Measurements from ENCODE around the gene THRB. TPM values are rescaled to one million over a fixed set of nuclear protein-coding genes. Genes with fewer than 3 reads are reported as not detected.

The THRB gene
- polyA plus RNA-seq, 2 of the 4 experiments (the other 2 are of a cell fraction), result 2.0 to 2.3 TPM

DNA sequence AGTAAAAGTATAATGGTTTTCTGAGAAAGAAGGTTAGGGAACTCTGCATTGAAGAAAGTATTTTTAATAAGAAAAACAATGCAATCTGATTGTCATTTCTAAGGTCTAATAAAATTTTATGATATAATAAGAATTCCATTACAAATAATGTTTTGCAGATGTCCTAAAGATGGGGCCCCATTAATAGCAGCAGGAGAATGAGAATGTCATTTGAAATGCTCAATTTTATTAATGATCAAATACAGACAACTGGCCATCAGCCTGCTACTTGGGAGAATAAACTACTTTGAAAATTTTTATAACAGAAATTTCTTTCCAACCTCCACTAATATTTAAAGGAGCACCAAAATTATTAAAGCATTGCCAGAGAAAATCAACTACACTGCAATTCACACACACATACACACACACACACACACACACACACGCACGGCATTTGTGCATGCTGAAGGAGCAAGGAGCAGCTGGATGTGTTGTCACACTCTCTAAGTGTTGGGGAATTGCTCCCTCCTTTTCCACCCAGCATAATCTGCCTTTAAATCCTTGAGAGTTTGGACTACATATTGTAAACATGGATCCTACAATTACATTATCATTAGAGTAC, 109.5 kb downstream of the THRB start:
- ATAC-seq (no peak), DNase-seq (ENCODE audit: low read depth in 1 of 2, low spot score in 1 of 2) (no peak), FAIRE-seq (no peak)
- H3K9me3 ChIP-seq, result no peaks in the 10 kb centered on the region
- 84% methylated on average over 2 of the region's 2 CpGs for WGBS (ENCODE audit: missing lambda C conversion rate)
- ChIA-PET CTCF (no interaction called here), POLR2A (no interaction called here)
- no peak overlapping the region for H3K27ac ChIP-seq
- TF ChIP-seq KDM5A (IDR thresholded peaks at IDR 0.05), result no peak
- no peak for TF ChIP-seq MAZ (IDR thresholded peaks at IDR 0.05; ENCODE audit: borderline replicate concordance, low read depth, low read length)
- no peak for TF ChIP-seq HMGXB4 (CRISPR knock-in tag; IDR thresholded peaks at IDR 0.05; ENCODE audit: borderline replicate concordance)
- TF ChIP-seq, protein P1, sequence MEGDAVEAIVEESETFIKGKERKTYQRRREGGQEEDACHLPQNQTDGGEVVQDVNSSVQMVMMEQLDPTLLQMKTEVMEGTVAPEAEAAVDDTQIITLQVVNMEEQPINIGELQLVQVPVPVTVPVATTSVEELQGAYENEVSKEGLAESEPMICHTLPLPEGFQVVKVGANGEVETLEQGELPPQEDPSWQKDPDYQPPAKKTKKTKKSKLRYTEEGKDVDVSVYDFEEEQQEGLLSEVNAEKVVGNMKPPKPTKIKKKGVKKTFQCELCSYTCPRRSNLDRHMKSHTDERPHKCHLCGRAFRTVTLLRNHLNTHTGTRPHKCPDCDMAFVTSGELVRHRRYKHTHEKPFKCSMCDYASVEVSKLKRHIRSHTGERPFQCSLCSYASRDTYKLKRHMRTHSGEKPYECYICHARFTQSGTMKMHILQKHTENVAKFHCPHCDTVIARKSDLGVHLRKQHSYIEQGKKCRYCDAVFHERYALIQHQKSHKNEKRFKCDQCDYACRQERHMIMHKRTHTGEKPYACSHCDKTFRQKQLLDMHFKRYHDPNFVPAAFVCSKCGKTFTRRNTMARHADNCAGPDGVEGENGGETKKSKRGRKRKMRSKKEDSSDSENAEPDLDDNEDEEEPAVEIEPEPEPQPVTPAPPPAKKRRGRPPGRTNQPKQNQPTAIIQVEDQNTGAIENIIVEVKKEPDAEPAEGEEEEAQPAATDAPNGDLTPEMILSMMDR (IDR thresholded peaks at IDR 0.05), result no peak
- TF ChIP-seq PHF8 (IDR thresholded peaks at IDR 0.05; ENCODE audit: borderline replicate concordance, low read depth), result no peak
- no peak for TF ChIP-seq EHF (CRISPR knock-in tag; IDR thresholded peaks at IDR 0.05)
- TF ChIP-seq MYC (IDR thresholded peaks at IDR 0.05; ENCODE audit: borderline replicate concordance, low read length), result no peak
- TF ChIP-seq GATA3 (IDR thresholded peaks at IDR 0.05; ENCODE audit: borderline replicate concordance), result no peak
- no peak for TF ChIP-seq CHD4 (IDR thresholded peaks at IDR 0.05; ENCODE audit: borderline replicate concordance)
- TF ChIP-seq ZFP36 (IDR thresholded peaks at IDR 0.05; ENCODE audit: borderline replicate concordance, partially characterized antibody), result no peak
- TF ChIP-seq KDM1A (IDR thresholded peaks at IDR 0.05; ENCODE audit: low read depth), result no peak
- TF ChIP-seq CBX2 (IDR thresholded peaks at IDR 0.05; ENCODE audit: borderline replicate concordance, low read depth), result no peak
- H3K4me2 ChIP-seq, result no peak overlapping the region
- H3K4me3 ChIP-seq, result no peak overlapping the region
- H3K4me1 ChIP-seq, result peaks cover 7% of the 10 kb centered on the region; the same call in 2 of the 3 replicates

- no peak overlapping the region for H3K4me2 ChIP-seq
- ChIA-PET CTCF (no interaction called here), POLR2A (no interaction called here)
- H3K4me1 ChIP-seq, result peaks cover 10% of the 10 kb centered on the region; the same call in 2 of the 3 replicates
- DNase-seq (ENCODE audit: low read depth in 1 of 2, low spot score in 1 of 2) (no peak), FAIRE-seq (no peak), ATAC-seq (no peak)
- no peak for TF ChIP-seq KDM1A (IDR thresholded peaks at IDR 0.05; ENCODE audit: low read depth)
- no peak for TF ChIP-seq KDM5A (IDR thresholded peaks at IDR 0.05)
- TF ChIP-seq RARB (CRISPR knock-in tag; IDR thresholded peaks at IDR 0.05), result no peak
- TF ChIP-seq HDAC2 (IDR thresholded peaks at IDR 0.05), result no peak
- no peak for TF ChIP-seq ZFP36 (IDR thresholded peaks at IDR 0.05; ENCODE audit: borderline replicate concordance, partially characterized antibody)
- TF ChIP-seq, protein P2, sequence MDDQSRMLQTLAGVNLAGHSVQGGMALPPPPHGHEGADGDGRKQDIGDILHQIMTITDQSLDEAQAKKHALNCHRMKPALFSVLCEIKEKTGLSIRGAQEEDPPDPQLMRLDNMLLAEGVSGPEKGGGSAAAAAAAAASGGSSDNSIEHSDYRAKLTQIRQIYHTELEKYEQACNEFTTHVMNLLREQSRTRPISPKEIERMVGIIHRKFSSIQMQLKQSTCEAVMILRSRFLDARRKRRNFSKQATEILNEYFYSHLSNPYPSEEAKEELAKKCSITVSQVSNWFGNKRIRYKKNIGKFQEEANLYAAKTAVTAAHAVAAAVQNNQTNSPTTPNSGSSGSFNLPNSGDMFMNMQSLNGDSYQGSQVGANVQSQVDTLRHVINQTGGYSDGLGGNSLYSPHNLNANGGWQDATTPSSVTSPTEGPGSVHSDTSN (IDR thresholded peaks at IDR 0.05), result no peak
- TF ChIP-seq RAD21 (conservative IDR thresholded peaks at IDR 0.05 in 1 of 2, IDR thresholded peaks at IDR 0.05 in 1 of 2), result no peak
- TF ChIP-seq, protein P3, sequence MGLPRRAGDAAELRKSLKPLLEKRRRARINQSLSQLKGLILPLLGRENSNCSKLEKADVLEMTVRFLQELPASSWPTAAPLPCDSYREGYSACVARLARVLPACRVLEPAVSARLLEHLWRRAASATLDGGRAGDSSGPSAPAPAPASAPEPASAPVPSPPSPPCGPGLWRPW (IDR thresholded peaks at IDR 0.05), result no peak
- no peak for TF ChIP-seq USF2 (IDR thresholded peaks at IDR 0.05)
- TF ChIP-seq CHD4 (IDR thresholded peaks at IDR 0.05; ENCODE audit: borderline replicate concordance), result no peak
- no peak for TF ChIP-seq ESRRA (IDR thresholded peaks at IDR 0.05; ENCODE audit: borderline replicate concordance, low read length)
- no peak for TF ChIP-seq JUNB (IDR thresholded peaks at IDR 0.05)
- WGBS (ENCODE audit: missing lambda C conversion rate), result 81% methylated on average over 2 of the region's 2 CpGs
- H3K4me3 ChIP-seq, result no peak overlapping the region
- no peak overlapping the region for H3K27ac ChIP-seq
- no peaks in the 10 kb centered on the region for H3K9me3 ChIP-seq
Observed at GRCh38 chr3:24382647-24383046, 112.0 kb downstream of the THRB start.
